Measurements from ENCODE around the gene HOXC4.

Gene HOXC4

DNA sequence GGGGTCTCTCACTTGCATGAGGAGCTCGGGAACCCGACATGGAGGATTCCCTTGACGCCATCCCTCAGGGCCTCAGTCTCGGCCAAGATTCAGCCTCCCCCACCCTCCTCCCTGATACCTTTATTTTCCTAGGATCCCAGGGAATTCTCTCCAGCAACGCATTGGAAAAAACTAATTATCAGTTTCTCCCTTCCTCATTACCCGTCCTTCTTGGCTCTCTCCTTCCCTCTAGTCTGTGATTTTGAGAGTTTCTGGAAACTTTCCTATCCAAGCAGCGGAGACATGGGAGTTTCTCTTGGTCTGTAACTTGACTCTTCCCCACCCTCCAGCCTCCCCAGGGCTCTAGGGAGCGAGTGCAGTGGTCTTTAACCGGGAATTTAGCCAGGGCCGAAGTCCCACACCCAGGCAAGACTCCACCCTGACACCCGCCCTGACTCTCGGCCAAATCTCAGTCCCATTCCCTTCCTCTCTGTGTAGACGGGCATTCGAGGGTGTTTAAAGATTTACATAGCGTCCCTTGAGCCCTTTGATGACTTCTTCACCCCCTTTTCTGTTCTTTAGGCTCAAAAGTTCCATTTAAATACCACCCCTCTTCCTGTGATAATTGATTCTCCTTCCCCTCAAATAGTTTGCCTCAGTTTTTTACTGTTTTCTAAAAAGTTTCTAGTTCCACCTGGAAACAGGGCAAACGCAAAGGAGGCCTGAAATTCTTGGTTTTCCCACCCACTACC, 14.1 kb upstream of the HOXC4 start (continued):
- TF ChIP-seq ZSCAN30 (tag by site-specific recombination; IDR thresholded peaks at IDR 0.05) (no peak; the same call in 1 of the 2 replicates), ZNF549 (tag by site-specific recombination; IDR thresholded peaks at IDR 0.05) (no peak), ZNF391 (tag by site-specific recombination; IDR thresholded peaks at IDR 0.05; ENCODE audit: borderline replicate concordance, low read depth) (no peak), RBAK (tag by site-specific recombination; IDR thresholded peaks at IDR 0.05) (no peak), ZNF155 (tag by site-specific recombination; IDR thresholded peaks at IDR 0.05) (no peak), ZNF830 (tag by site-specific recombination; IDR thresholded peaks at IDR 0.05; ENCODE audit: low read depth) (no peak), SCRT2 (tag by site-specific recombination; IDR thresholded peaks at IDR 0.05) (no peak), ZNF335 (tag by site-specific recombination; conservative IDR thresholded peaks at IDR 0.05) (peak; percentile 64), ZNF416 (tag by site-specific recombination; IDR thresholded peaks at IDR 0.05) (no peak), ZNF394 (tag by site-specific recombination; IDR thresholded peaks at IDR 0.05; ENCODE audit: borderline replicate concordance) (no peak), SETDB1 (IDR thresholded peaks at IDR 0.05; ENCODE audit: insufficient read length, low read length) (no peak), ZNF777 (tag by site-specific recombination; IDR thresholded peaks at IDR 0.05; ENCODE audit: borderline replicate concordance) (no peak), ZNF843 (tag by site-specific recombination; IDR thresholded peaks at IDR 0.05) (peak; percentile 25; the same call in 1 of the 2 replicates), ZNF184 (tag by site-specific recombination; IDR thresholded peaks at IDR 0.05) (no peak), ZNF174 (tag by site-specific recombination; IDR thresholded peaks at IDR 0.05) (no peak), ZNF48 (tag by site-specific recombination; IDR thresholded peaks at IDR 0.05) (no peak), ZNF626 (tag by site-specific recombination; IDR thresholded peaks at IDR 0.05) (no peak), HOXC10 (CRISPR knock-in tag; IDR thresholded peaks at IDR 0.05) (no peak), ZNF624 (tag by site-specific recombination; IDR thresholded peaks at IDR 0.05) (no peak), ZNF341 (tag by site-specific recombination; IDR thresholded peaks at IDR 0.05; ENCODE audit: low read depth) (no peak), ZNF324 (tag by site-specific recombination; IDR thresholded peaks at IDR 0.05) (no peak), ZIC2 (tag by site-specific recombination; IDR thresholded peaks at IDR 0.05) (no peak), ZBTB17 (tag by site-specific recombination; IDR thresholded peaks at IDR 0.05) (no peak), ZNF138 (tag by site-specific recombination; IDR thresholded peaks at IDR 0.05; ENCODE audit: borderline replicate concordance) (no peak), ZBTB7A (tag by site-specific recombination; IDR thresholded peaks at IDR 0.05; ENCODE audit: low read depth) (no peak)
- TF ChIP-seq, protein P1, sequence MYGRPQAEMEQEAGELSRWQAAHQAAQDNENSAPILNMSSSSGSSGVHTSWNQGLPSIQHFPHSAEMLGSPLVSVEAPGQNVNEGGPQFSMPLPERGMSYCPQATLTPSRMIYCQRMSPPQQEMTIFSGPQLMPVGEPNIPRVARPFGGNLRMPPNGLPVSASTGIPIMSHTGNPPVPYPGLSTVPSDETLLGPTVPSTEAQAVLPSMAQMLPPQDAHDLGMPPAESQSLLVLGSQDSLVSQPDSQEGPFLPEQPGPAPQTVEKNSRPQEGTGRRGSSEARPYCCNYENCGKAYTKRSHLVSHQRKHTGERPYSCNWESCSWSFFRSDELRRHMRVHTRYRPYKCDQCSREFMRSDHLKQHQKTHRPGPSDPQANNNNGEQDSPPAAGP (tag by site-specific recombination; IDR thresholded peaks at IDR 0.05), result peak; percentile 76; the same call in 1 of the 2 replicates
- TF ChIP-seq, protein P2, sequence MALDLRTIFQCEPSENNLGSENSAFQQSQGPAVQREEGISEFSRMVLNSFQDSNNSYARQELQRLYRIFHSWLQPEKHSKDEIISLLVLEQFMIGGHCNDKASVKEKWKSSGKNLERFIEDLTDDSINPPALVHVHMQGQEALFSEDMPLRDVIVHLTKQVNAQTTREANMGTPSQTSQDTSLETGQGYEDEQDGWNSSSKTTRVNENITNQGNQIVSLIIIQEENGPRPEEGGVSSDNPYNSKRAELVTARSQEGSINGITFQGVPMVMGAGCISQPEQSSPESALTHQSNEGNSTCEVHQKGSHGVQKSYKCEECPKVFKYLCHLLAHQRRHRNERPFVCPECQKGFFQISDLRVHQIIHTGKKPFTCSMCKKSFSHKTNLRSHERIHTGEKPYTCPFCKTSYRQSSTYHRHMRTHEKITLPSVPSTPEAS (tag by site-specific recombination; IDR thresholded peaks at IDR 0.05), result no peak
- TF ChIP-seq, protein P3, sequence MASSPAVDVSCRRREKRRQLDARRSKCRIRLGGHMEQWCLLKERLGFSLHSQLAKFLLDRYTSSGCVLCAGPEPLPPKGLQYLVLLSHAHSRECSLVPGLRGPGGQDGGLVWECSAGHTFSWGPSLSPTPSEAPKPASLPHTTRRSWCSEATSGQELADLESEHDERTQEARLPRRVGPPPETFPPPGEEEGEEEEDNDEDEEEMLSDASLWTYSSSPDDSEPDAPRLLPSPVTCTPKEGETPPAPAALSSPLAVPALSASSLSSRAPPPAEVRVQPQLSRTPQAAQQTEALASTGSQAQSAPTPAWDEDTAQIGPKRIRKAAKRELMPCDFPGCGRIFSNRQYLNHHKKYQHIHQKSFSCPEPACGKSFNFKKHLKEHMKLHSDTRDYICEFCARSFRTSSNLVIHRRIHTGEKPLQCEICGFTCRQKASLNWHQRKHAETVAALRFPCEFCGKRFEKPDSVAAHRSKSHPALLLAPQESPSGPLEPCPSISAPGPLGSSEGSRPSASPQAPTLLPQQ (tag by site-specific recombination; IDR thresholded peaks at IDR 0.05), result no peak
- TF ChIP-seq, protein P4, sequence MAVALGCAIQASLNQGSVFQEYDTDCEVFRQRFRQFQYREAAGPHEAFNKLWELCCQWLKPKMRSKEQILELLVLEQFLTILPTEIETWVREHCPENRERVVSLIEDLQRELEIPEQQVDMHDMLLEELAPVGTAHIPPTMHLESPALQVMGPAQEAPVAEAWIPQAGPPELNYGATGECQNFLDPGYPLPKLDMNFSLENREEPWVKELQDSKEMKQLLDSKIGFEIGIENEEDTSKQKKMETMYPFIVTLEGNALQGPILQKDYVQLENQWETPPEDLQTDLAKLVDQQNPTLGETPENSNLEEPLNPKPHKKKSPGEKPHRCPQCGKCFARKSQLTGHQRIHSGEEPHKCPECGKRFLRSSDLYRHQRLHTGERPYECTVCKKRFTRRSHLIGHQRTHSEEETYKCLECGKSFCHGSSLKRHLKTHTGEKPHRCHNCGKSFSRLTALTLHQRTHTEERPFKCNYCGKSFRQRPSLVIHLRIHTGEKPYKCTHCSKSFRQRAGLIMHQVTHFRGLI (tag by site-specific recombination; IDR thresholded peaks at IDR 0.05), result no peak; the same call in 1 of the 2 replicates
- TF ChIP-seq, protein P5, sequence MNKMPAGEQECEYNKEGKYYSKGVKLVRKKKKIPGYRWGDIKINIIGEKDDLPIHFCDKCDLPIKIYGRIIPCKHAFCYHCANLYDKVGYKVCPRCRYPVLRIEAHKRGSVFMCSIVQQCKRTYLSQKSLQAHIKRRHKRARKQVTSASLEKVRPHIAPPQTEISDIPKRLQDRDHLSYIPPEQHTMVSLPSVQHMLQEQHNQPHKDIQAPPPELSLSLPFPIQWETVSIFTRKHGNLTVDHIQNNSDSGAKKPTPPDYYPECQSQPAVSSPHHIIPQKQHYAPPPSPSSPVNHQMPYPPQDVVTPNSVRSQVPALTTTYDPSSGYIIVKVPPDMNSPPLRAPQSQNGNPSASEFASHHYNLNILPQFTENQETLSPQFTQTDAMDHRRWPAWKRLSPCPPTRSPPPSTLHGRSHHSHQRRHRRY (tag by site-specific recombination; IDR thresholded peaks at IDR 0.05), result no peak
- TF ChIP-seq, protein P6, sequence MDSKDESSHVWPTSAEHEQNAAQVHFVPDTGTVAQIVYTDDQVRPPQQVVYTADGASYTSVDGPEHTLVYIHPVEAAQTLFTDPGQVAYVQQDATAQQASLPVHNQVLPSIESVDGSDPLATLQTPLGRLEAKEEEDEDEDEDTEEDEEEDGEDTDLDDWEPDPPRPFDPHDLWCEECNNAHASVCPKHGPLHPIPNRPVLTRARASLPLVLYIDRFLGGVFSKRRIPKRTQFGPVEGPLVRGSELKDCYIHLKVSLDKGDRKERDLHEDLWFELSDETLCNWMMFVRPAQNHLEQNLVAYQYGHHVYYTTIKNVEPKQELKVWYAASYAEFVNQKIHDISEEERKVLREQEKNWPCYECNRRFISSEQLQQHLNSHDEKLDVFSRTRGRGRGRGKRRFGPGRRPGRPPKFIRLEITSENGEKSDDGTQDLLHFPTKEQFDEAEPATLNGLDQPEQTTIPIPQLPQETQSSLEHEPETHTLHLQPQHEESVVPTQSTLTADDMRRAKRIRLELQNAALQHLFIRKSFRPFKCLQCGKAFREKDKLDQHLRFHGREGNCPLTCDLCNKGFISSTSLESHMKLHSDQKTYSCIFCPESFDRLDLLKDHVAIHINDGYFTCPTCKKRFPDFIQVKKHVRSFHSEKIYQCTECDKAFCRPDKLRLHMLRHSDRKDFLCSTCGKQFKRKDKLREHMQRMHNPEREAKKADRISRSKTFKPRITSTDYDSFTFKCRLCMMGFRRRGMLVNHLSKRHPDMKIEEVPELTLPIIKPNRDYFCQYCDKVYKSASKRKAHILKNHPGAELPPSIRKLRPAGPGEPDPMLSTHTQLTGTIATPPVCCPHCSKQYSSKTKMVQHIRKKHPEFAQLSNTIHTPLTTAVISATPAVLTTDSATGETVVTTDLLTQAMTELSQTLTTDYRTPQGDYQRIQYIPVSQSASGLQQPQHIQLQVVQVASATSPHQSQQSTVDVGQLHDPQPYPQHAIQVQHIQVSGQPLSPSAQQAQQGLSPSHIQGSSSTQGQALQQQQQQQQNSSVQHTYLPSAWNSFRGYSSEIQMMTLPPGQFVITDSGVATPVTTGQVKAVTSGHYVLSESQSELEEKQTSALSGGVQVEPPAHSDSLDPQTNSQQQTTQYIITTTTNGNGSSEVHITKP (tag by site-specific recombination; IDR thresholded peaks at IDR 0.05), result peak; percentile 72; the same call in 1 of the 2 replicates

Data from HEK293 (cell line).